Chondrocyte (in vitro differentiated cells): ENCODE data around the gene DLG2. TPM values are rescaled to one million over a fixed set of nuclear protein-coding genes. Genes with fewer than 3 reads are reported as not detected.
"Not testable (repeated sequence)": the region's sequence is repeated elsewhere in the genome, so short reads cannot be mapped to it uniquely, and the experiment has no call there.

Experiments
- DNase-seq: peaks from one replicate; pipeline ENCODE4 v3.0.0; 2021; ENCODE audit warnings: mixed read lengths, low spot score
- H3K27ac Mint-ChIP-seq: one replicate; pipeline ENCODE4 v1.8.0; 2021; ENCODE audit warnings: mild to moderate bottlenecking, moderate library complexity, mixed read lengths; ENCODE audit not compliant: unreplicated experiment
- H3K27me3 Mint-ChIP-seq: 2 replicates; pipeline ENCODE4 v1.8.0; 2021; ENCODE audit warnings: low read depth, mixed read lengths
- H3K36me3 Mint-ChIP-seq: 2 replicates; pipeline ENCODE4 v1.8.0; 2021; ENCODE audit warnings: low read depth, mixed read lengths
- H3K4me1 Mint-ChIP-seq: 2 replicates; pipeline ENCODE4 v1.8.0; 2021; ENCODE audit warnings: low read depth, mild to moderate bottlenecking, mixed read lengths
- H3K4me3 Mint-ChIP-seq: one replicate; pipeline ENCODE4 v1.8.0; 2021; ENCODE audit warnings: mild to moderate bottlenecking, moderate library complexity, mixed read lengths; ENCODE audit not compliant: unreplicated experiment
- H3K9me3 Mint-ChIP-seq: 2 replicates; pipeline ENCODE4 v1.8.0; 2021; ENCODE audit warnings: low read depth, mixed read lengths
- total RNA-seq: library from RNA; stranded (reverse); gene quantifications from 3 replicates; pipeline ENCODE4 v1.2.1, GENCODE V29; 2021
- TF ChIP-seq, protein P1 (sequence below): fragments of 200-600 bp; sonication (generic); IDR thresholded peaks from 2 replicates; pipeline ENCODE4 v1.5.0; 2021; ENCODE audit warnings: antibody characterized with exemption, mild to moderate bottlenecking, moderate library complexity

Gene DLG2
- total RNA-seq, 1 donor from 2014 or later = 1.3 TPM

- no peaks in the 10 kb centered on the region for H3K9me3 Mint-ChIP-seq
- DNase-seq = no peak
- H3K27me3 Mint-ChIP-seq = peaks cover 6% of the 10 kb centered on the region
- H3K36me3 Mint-ChIP-seq = no peaks in the 10 kb centered on the region
- H3K4me3 Mint-ChIP-seq = no peak overlapping the region
- no peaks in the 10 kb centered on the region for H3K4me1 Mint-ChIP-seq
- H3K27ac Mint-ChIP-seq = no peak overlapping the region
- TF ChIP-seq, protein P1, sequence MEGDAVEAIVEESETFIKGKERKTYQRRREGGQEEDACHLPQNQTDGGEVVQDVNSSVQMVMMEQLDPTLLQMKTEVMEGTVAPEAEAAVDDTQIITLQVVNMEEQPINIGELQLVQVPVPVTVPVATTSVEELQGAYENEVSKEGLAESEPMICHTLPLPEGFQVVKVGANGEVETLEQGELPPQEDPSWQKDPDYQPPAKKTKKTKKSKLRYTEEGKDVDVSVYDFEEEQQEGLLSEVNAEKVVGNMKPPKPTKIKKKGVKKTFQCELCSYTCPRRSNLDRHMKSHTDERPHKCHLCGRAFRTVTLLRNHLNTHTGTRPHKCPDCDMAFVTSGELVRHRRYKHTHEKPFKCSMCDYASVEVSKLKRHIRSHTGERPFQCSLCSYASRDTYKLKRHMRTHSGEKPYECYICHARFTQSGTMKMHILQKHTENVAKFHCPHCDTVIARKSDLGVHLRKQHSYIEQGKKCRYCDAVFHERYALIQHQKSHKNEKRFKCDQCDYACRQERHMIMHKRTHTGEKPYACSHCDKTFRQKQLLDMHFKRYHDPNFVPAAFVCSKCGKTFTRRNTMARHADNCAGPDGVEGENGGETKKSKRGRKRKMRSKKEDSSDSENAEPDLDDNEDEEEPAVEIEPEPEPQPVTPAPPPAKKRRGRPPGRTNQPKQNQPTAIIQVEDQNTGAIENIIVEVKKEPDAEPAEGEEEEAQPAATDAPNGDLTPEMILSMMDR = no peak
Measured at GRCh38 chr11:85359859-85360258, 267.3 kb downstream of the DLG2 start.

DNA sequence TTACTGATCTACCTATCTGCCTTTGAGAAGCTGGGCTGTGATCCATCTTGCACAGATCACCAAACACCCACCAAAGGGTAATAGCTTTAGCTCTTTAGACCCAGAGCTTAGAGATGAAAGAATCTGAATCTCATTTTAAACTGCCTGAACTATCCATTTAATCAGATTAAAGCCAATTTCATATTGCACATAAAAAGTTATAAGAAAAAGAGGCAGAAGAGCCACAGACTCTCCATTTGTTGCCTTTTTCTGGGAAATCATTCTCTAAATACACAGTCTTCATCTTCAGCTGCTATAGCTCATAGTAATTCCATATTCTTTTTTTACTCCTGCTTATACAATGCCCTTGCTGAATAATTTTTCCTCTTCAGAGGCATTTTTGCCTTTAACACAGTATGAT lies 271.2 kb downstream of the DLG2 start:
- H3K27me3 Mint-ChIP-seq = peaks cover 6% of the 10 kb centered on the region
- DNase-seq = no peak
- no peaks in the 10 kb centered on the region for H3K4me1 Mint-ChIP-seq
- no peaks in the 10 kb centered on the region for H3K36me3 Mint-ChIP-seq
- peaks cover 3% of the 10 kb centered on the region for H3K9me3 Mint-ChIP-seq
- no peak overlapping the region for H3K27ac Mint-ChIP-seq
- H3K4me3 Mint-ChIP-seq = no peak overlapping the region
- TF ChIP-seq, protein P1 = no peak

GRCh38 chr11:85349539-85349938 lies 277.6 kb downstream of the DLG2 start:
- H3K4me1 Mint-ChIP-seq, DNase-seq, H3K9me3 Mint-ChIP-seq, H3K27me3 Mint-ChIP-seq, H3K36me3 Mint-ChIP-seq, H3K4me3 Mint-ChIP-seq, H3K27ac Mint-ChIP-seq: not testable (repeated sequence)

- H3K27ac Mint-ChIP-seq = no peak overlapping the region
- H3K36me3 Mint-ChIP-seq = no peaks in the 10 kb centered on the region
- TF ChIP-seq, protein P1 = no peak
- no peak for DNase-seq
- H3K4me3 Mint-ChIP-seq = no peak overlapping the region
- H3K4me1 Mint-ChIP-seq = no peaks in the 10 kb centered on the region
- no peaks in the 10 kb centered on the region for H3K9me3 Mint-ChIP-seq
- no peaks in the 10 kb centered on the region for H3K27me3 Mint-ChIP-seq
Measured at GRCh38 chr11:85348945-85349344, 278.2 kb downstream of the DLG2 start.

GRCh38 chr11:85347291-85347690 lies 279.9 kb downstream of the DLG2 start:
- Mint-ChIP-seq H3K9me3 (no peaks in the 10 kb centered on the region), H3K36me3 (no peaks in the 10 kb centered on the region), H3K4me1 (no peaks in the 10 kb centered on the region), H3K4me3 (no peak overlapping the region), H3K27ac (no peak overlapping the region), H3K27me3 (no peaks in the 10 kb centered on the region)
- TF ChIP-seq, protein P1 = no peak
- no peak for DNase-seq

- peaks cover under 1% of the 10 kb centered on the region for H3K9me3 Mint-ChIP-seq
- no peaks in the 10 kb centered on the region for H3K36me3 Mint-ChIP-seq
- TF ChIP-seq, protein P1 = no peak
- H3K4me1 Mint-ChIP-seq = no peaks in the 10 kb centered on the region
- no peak overlapping the region for H3K4me3 Mint-ChIP-seq
- DNase-seq = no peak
- no peaks in the 10 kb centered on the region for H3K27me3 Mint-ChIP-seq
- no peak overlapping the region for H3K27ac Mint-ChIP-seq
Measured at GRCh38 chr11:85346484-85346883, 280.7 kb downstream of the DLG2 start.

DNA sequence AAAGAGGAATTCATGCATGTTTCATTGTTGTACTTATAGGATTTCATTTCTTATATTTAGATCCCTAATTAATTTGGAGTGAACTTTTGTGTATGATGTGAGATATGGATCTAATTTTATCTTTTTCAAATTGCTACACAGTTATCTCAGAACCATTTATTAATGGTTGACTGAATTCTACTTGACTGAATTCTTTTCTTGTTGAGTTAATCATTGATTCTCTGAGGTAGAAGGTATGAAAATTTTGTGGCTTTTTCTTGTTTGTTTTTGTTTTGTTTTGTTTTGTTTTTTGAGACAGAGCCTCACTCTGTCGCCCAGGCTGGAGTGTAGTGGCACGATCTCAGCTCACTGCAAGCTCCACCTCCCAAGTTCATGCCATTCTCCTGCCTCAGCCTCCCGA lies 286.3 kb downstream of the DLG2 start:
- DNase-seq, H3K27me3 Mint-ChIP-seq, H3K4me3 Mint-ChIP-seq, H3K4me1 Mint-ChIP-seq, H3K27ac Mint-ChIP-seq, H3K9me3 Mint-ChIP-seq, H3K36me3 Mint-ChIP-seq: not testable (repeated sequence)
